K562 (cell line): Measurements from ENCODE around the gene H3-3A. TPM values are rescaled to one million over a fixed set of nuclear protein-coding genes. Genes with fewer than 3 reads are reported as not detected.
A peak's percentile ranks its signal among the peaks of the same experiment; 100 is the strongest.

Experiments
- FOXK1 ChIP-seq: sonication (generic); formaldehyde crosslinking; IDR thresholded peaks from 2 replicates; pipeline ENCODE4 v1.8.0; 2022; ENCODE audit warnings: missing genetic modification reagents, mild to moderate bottlenecking, borderline replicate concordance
- GATAD2B ChIP-seq: fragments of 450-650 bp; IDR thresholded peaks from 2 replicates; pipeline ENCODE4 v1.6.1; 2017; ENCODE audit warnings: mild to moderate bottlenecking, borderline replicate concordance
- HMGN3 ChIP-seq: IDR thresholded peaks from 2 replicates; pipeline ENCODE4 v1.6.1; 2011; ENCODE audit warnings: borderline replicate concordance, low read depth, mild to moderate bottlenecking, mixed read lengths, low read length; ENCODE audit not compliant: insufficient read length; ENCODE audit errors: extremely low read depth
- LCOR ChIP-seq: sonication (generic); formaldehyde crosslinking; IDR thresholded peaks from 2 replicates; pipeline ENCODE4 v1.8.0; 2022; ENCODE audit warnings: mild to moderate bottlenecking, missing genetic modification reagents
- RCOR1 ChIP-seq, 2 experiments: IDR thresholded peaks; 2 replicates each; pipeline ENCODE4 v1.6.1; 2012; ENCODE audit warnings: low read depth in 2 of 2, low read length in 2 of 2, borderline replicate concordance in 1 of 2, improper control_type of control experiment in 1 of 2
- SMAD4 ChIP-seq: fragments of 250-450 bp; sonication (Bioruptor Pico); conservative IDR thresholded peaks from 2 replicates; pipeline ENCODE4 v1.8.0; 2021; ENCODE audit warnings: inconsistent platforms, mild to moderate bottlenecking, moderate library complexity
- SOX6 ChIP-seq: fragments of 450-650 bp; IDR thresholded peaks from 2 replicates; pipeline ENCODE4 v1.6.1; 2014; ENCODE audit warnings: mild to moderate bottlenecking
- ZNF23 ChIP-seq: fragments of 250-450 bp; sonication (Bioruptor Pico); IDR thresholded peaks from 2 replicates; pipeline ENCODE4 v1.4.0; 2020; ENCODE audit warnings: mild to moderate bottlenecking
- ZNF778 ChIP-seq: fragments of 450-650 bp; formaldehyde crosslinking; IDR thresholded peaks from 2 replicates; pipeline ENCODE4 v1.4.0; 2020; ENCODE audit warnings: mild to moderate bottlenecking, moderate library complexity
- polyA plus RNA-seq, 8 experiments: library from polyadenylated mRNA; depleted of rRNA in 4 of 8; stranded (reverse) in 5 of 8; unstranded in 3 of 8; fragments of >200 nt; fragmentation: Nextera tagmentation in 2 of 8; fragmentation: Illumina TruSeq in 1 of 8; extraction: Ambion mirVana in 2 of 8; extraction: Trizol in 1 of 8; gene quantifications; 2 replicates each; pipeline versions ENCODE4 v1.2.1 to v1.2.3, GENCODE V29; 2011 to 2014; ENCODE audit warnings: inconsistent platforms in 1 of 8, missing spikeins in 1 of 8
- total RNA-seq, 7 experiments: library from RNA; depleted of rRNA in 6 of 7; stranded (reverse); fragments of >200 nt in 6 of 7; fragmentation: Illumina TruSeq in 2 of 7; extraction: Trizol in 2 of 7; gene quantifications; 2 replicates each; pipeline versions ENCODE4 v1.2.1 to v1.2.3, GENCODE V29; 2011 to 2021; ENCODE audit warnings: low replicate concordance in 1 of 7
- TF ChIP-seq, protein P1 (sequence below), 2 experiments: fragments of 450-650 bp in 1 of 2; sonication (generic) in 1 of 2; formaldehyde crosslinking in 1 of 2; IDR thresholded peaks; 2 replicates each; pipeline versions ENCODE4 v1.7.1 to v1.9.0; 2016 to 2022; ENCODE audit warnings: inconsistent platforms in 1 of 2, mild to moderate bottlenecking in 1 of 2, missing genetic modification reagents in 1 of 2
- TF ChIP-seq, protein P2 (sequence below): fragments of 250-450 bp; sonication (Bioruptor Pico); IDR thresholded peaks from 2 replicates; pipeline ENCODE4 v1.8.0; 2021; ENCODE audit warnings: mild to moderate bottlenecking, moderate library complexity
- TF ChIP-seq, protein P3 (sequence below), 2 experiments: fragments of 150-350 bp in 1 of 2; IDR thresholded peaks; 2 replicates each; pipeline ENCODE4 v1.6.1; 2012 to 2016; ENCODE audit warnings: low read depth in 2 of 2, low read length in 2 of 2, mild to moderate bottlenecking in 1 of 2, moderate library complexity in 1 of 2

H3-3A gene
- total and polyA plus RNA-seq, 9 of the 15 experiments (the other 6 are each of a cell fraction or from before 2014, with no cell fraction given): 426 to 1,083 (median 591) TPM

GRCh38 chr1:226061841-226062557 is 517 bp upstream of the H3-3A start (continued):
- TF ChIP-seq, protein P1, sequence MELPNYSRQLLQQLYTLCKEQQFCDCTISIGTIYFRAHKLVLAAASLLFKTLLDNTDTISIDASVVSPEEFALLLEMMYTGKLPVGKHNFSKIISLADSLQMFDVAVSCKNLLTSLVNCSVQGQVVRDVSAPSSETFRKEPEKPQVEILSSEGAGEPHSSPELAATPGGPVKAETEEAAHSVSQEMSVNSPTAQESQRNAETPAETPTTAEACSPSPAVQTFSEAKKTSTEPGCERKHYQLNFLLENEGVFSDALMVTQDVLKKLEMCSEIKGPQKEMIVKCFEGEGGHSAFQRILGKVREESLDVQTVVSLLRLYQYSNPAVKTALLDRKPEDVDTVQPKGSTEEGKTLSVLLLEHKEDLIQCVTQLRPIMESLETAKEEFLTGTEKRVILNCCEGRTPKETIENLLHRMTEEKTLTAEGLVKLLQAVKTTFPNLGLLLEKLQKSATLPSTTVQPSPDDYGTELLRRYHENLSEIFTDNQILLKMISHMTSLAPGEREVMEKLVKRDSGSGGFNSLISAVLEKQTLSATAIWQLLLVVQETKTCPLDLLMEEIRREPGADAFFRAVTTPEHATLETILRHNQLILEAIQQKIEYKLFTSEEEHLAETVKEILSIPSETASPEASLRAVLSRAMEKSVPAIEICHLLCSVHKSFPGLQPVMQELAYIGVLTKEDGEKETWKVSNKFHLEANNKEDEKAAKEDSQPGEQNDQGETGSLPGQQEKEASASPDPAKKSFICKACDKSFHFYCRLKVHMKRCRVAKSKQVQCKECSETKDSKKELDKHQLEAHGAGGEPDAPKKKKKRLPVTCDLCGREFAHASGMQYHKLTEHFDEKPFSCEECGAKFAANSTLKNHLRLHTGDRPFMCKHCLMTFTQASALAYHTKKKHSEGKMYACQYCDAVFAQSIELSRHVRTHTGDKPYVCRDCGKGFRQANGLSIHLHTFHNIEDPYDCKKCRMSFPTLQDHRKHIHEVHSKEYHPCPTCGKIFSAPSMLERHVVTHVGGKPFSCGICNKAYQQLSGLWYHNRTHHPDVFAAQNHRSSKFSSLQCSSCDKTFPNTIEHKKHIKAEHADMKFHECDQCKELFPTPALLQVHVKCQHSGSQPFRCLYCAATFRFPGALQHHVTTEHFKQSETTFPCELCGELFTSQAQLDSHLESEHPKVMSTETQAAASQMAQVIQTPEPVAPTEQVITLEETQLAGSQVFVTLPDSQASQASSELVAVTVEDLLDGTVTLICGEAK (IDR thresholded peaks at IDR 0.05): 0 out of 2 replicates have a peak, but pooled peaks have one; percentile 23
- TF ChIP-seq, protein P1 (CRISPR knock-in tag; IDR thresholded peaks at IDR 0.05): no peak
- TF ChIP-seq GATAD2B (peak; percentile 96), ZNF778 (CRISPR knock-in tag) (no peak), HMGN3 (peak; percentile 87), FOXK1 (peak; percentile 83; the same call in 1 of the 2 replicates), ZNF23 (CRISPR knock-in tag) (0 out of 2 replicates have a peak, but pooled peaks have one; percentile 38), SMAD4 (peak; percentile 90; the same call in 1 of the 2 replicates), RCOR1 (IDR thresholded peaks at IDR 0.05; ENCODE audit: borderline replicate concordance in 1 of 2, low read depth in 2 of 2, low read length in 2 of 2) (peak; percentile 24 to 73), LCOR (no peak; the same call in 1 of the 2 replicates), SOX6 (peak; percentile 66; the same call in 1 of the 2 replicates)
- TF ChIP-seq, protein P2, sequence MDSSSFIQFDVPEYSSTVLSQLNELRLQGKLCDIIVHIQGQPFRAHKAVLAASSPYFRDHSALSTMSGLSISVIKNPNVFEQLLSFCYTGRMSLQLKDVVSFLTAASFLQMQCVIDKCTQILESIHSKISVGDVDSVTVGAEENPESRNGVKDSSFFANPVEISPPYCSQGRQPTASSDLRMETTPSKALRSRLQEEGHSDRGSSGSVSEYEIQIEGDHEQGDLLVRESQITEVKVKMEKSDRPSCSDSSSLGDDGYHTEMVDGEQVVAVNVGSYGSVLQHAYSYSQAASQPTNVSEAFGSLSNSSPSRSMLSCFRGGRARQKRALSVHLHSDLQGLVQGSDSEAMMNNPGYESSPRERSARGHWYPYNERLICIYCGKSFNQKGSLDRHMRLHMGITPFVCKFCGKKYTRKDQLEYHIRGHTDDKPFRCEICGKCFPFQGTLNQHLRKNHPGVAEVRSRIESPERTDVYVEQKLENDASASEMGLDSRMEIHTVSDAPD (CRISPR knock-in tag): no peak
- TF ChIP-seq, protein P3, sequence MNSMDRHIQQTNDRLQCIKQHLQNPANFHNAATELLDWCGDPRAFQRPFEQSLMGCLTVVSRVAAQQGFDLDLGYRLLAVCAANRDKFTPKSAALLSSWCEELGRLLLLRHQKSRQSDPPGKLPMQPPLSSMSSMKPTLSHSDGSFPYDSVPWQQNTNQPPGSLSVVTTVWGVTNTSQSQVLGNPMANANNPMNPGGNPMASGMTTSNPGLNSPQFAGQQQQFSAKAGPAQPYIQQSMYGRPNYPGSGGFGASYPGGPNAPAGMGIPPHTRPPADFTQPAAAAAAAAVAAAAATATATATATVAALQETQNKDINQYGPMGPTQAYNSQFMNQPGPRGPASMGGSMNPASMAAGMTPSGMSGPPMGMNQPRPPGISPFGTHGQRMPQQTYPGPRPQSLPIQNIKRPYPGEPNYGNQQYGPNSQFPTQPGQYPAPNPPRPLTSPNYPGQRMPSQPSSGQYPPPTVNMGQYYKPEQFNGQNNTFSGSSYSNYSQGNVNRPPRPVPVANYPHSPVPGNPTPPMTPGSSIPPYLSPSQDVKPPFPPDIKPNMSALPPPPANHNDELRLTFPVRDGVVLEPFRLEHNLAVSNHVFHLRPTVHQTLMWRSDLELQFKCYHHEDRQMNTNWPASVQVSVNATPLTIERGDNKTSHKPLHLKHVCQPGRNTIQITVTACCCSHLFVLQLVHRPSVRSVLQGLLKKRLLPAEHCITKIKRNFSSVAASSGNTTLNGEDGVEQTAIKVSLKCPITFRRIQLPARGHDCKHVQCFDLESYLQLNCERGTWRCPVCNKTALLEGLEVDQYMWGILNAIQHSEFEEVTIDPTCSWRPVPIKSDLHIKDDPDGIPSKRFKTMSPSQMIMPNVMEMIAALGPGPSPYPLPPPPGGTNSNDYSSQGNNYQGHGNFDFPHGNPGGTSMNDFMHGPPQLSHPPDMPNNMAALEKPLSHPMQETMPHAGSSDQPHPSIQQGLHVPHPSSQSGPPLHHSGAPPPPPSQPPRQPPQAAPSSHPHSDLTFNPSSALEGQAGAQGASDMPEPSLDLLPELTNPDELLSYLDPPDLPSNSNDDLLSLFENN (IDR thresholded peaks at IDR 0.05; ENCODE audit: low read depth in 2 of 2, low read length in 2 of 2): 0 out of 4 replicates have a peak, but pooled peaks of 1 of the 2 experiments have one; percentile 39
